Stimulated activated naive CD8-positive, alpha-beta T cell treated with anti-CD3 and anti-CD28 coated beads, Interleukin-15, Interleukin-2, amounts not matched to agents 100 U/mL and 50 U/mL, for 24 hours (primary cell): ENCODE data around the gene CEP295NL.
"Not testable (repeated sequence)": the region's sequence is repeated elsewhere in the genome, so short reads cannot be mapped to it uniquely, and the experiment has no call there.

Experiments
- ATAC-seq: fragments of 150-1000 bp; cut with Tn5 transposase; one replicate; pipeline ENCODE4 v1.10.0; 2021
- DNase-seq: peaks from one replicate; pipeline ENCODE4 v3.0.0; 2021

CEP295NL gene

GRCh38 chr17:78905116-78905515, 2.1 kb upstream of the CEP295NL start:
- no peak for ATAC-seq
- DNase-seq: no peak

- DNase-seq (no peak), ATAC-seq (no peak)
Measured at GRCh38 chr17:78904371-78904770, 1.4 kb upstream of the CEP295NL start.

GRCh38 chr17:78902231-78902630, 770 bp downstream of the CEP295NL start:
- not testable (repeated sequence) for DNase-seq, ATAC-seq

- no peak for ATAC-seq
- DNase-seq: no peak
Measured at GRCh38 chr17:78901806-78902205, 1.2 kb downstream of the CEP295NL start.

GRCh38 chr17:78900816-78901215, 2.2 kb downstream of the CEP295NL start:
- ATAC-seq: no peak

GRCh38 chr17:78899361-78900260, 3.4 kb downstream of the CEP295NL start:
- DNase-seq: no peak
- ATAC-seq: no peak

More at GRCh38 chr17:78900816-78901215, 2.2 kb downstream of the CEP295NL start:
- no peak for DNase-seq

- ATAC-seq (no peak), DNase-seq (no peak)
Measured at GRCh38 chr17:78898947-78899346, 4.1 kb downstream of the CEP295NL start.

GRCh38 chr17:78898075-78898836, 4.7 kb downstream of the CEP295NL start:
- DNase-seq: no peak
- no peak for ATAC-seq

- no peak for ATAC-seq
- no peak for DNase-seq
Measured at GRCh38 chr17:78897664-78898047, 5.3 kb downstream of the CEP295NL start.

- ATAC-seq (no peak), DNase-seq (no peak)
Measured at GRCh38 chr17:78896834-78897663, 6.0 kb downstream of the CEP295NL start.

GRCh38 chr17:78896091-78896833, 6.7 kb downstream of the CEP295NL start:
- DNase-seq (no peak), ATAC-seq (no peak)

- DNase-seq: no peak
- ATAC-seq: no peak
Measured at GRCh38 chr17:78895322-78895721, 7.7 kb downstream of the CEP295NL start.

GRCh38 chr17:78893684-78894083, 9.3 kb downstream of the CEP295NL start:
- no peak for DNase-seq
- ATAC-seq: no peak

GRCh38 chr17:78892936-78893379, 10.0 kb downstream of the CEP295NL start:
- DNase-seq: no peak
- no peak for ATAC-seq

GRCh38 chr17:78892520-78892919, 10.5 kb downstream of the CEP295NL start:
- ATAC-seq (no peak), DNase-seq (no peak)

- ATAC-seq: no peak
Measured at GRCh38 chr17:78892062-78892456, 10.9 kb downstream of the CEP295NL start.

GRCh38 chr17:78891406-78892061, 11.5 kb downstream of the CEP295NL start:
- DNase-seq (no peak), ATAC-seq (no peak)

More at GRCh38 chr17:78892062-78892456, 10.9 kb downstream of the CEP295NL start:
- no peak for DNase-seq

- DNase-seq: peak; percentile 57
- ATAC-seq: peak; percentile 63
Measured at GRCh38 chr17:78890498-78890897, 12.5 kb downstream of the CEP295NL start.

GRCh38 chr17:78890096-78890495, 12.9 kb downstream of the CEP295NL start:
- DNase-seq, ATAC-seq: not testable (repeated sequence)

GRCh38 chr17:78889531-78889930, 13.5 kb downstream of the CEP295NL start:
- DNase-seq: peak; percentile 26
- ATAC-seq: peak; percentile 40
